Neural cell (in vitro differentiated cells): ENCODE data around the gene ERFL. TPM values are rescaled to one million over a fixed set of nuclear protein-coding genes. Genes with fewer than 3 reads are reported as not detected.
A peak's percentile ranks its signal among the peaks of the same experiment; 100 is the strongest.
"Not testable (repeated sequence)": the region's sequence is repeated elsewhere in the genome, so short reads cannot be mapped to it uniquely, and the experiment has no call there.

Experiments used
- H2AFZ ChIP-seq: fragments of 200-600, 300-800 bp; sonication (generic), shearing (Covaris generic); 2 replicates; pipeline ENCODE4 v1.6.0; 2014; ENCODE audit warnings: low read depth, mild to moderate bottlenecking, antibody characterized with exemption, low read length, moderate library complexity
- H3F3A ChIP-seq: fragments of 200-600 bp; shearing (Covaris generic); 2 replicates; pipeline ENCODE4 v1.6.1; 2016; ENCODE audit warnings: mild to moderate bottlenecking, moderate library complexity, mixed read lengths, antibody characterized with exemption, low read length; ENCODE audit not compliant: insufficient read depth, poor library complexity, severe bottlenecking
- H3K27ac ChIP-seq: fragments of 200-600, 300-800 bp; sonication (generic), shearing (Covaris generic); 2 replicates; pipeline ENCODE4 v1.5.1; 2014; ENCODE audit warnings: mild to moderate bottlenecking, low read length, moderate library complexity
- H3K27me3 ChIP-seq: fragments of 300-800, 200-600 bp; sonication (generic), shearing (Covaris generic); 2 replicates; pipeline ENCODE4 v1.6.0; 2014; ENCODE audit warnings: mild to moderate bottlenecking, low read depth, low read length, moderate library complexity; ENCODE audit not compliant: insufficient read depth
- H3K36me3 ChIP-seq: fragments of 300-800, 200-600 bp; sonication (generic), shearing (Covaris generic); 2 replicates; pipeline ENCODE4 v1.5.1; 2014; ENCODE audit warnings: mild to moderate bottlenecking, antibody characterized with exemption, low read length, moderate library complexity; ENCODE audit not compliant: insufficient read depth
- H3K4me2 ChIP-seq: fragments of 300-800, 200-600 bp; sonication (generic), shearing (Covaris generic); 2 replicates; pipeline ENCODE4 v1.6.0; 2014; ENCODE audit warnings: mild to moderate bottlenecking, low read length
- H3K4me3 ChIP-seq: fragments of 300-800, 200-600 bp; sonication (generic), shearing (Covaris generic); 2 replicates; pipeline ENCODE4 v1.5.1; 2014; ENCODE audit warnings: mild to moderate bottlenecking, low read length, moderate library complexity
- H3K79me2 ChIP-seq: fragments of 200-600 bp; shearing (Covaris generic); replicated peaks from 2 replicates; pipeline ENCODE4 v1.6.0; 2014; ENCODE audit warnings: mild to moderate bottlenecking, low read length, moderate library complexity; ENCODE audit not compliant: insufficient read depth
- H3K9ac ChIP-seq: fragments of 300-800, 200-600 bp; sonication (generic), shearing (Covaris generic); 2 replicates; pipeline ENCODE4 v1.6.1; 2016; ENCODE audit warnings: mild to moderate bottlenecking, low read length, mixed read lengths
- H3K9me2 ChIP-seq: fragments of 200-600 bp; shearing (Covaris generic); 2 replicates; pipeline ENCODE4 v1.6.1; 2016; ENCODE audit warnings: mild to moderate bottlenecking, low read length, mixed read lengths; ENCODE audit not compliant: insufficient read depth
- H3K9me3 ChIP-seq: fragments of 200-600, 300-800 bp; sonication (generic), shearing (Covaris generic); 2 replicates; pipeline ENCODE4 v1.6.1; 2016; ENCODE audit warnings: mild to moderate bottlenecking, mixed run types, low read length, moderate library complexity, mixed read lengths
- H4K20me1 ChIP-seq: fragments of 200-600 bp; shearing (Covaris generic); 2 replicates; pipeline ENCODE4 v1.6.1; 2016; ENCODE audit warnings: mild to moderate bottlenecking, mixed run types; ENCODE audit not compliant: insufficient read depth
- EP300 ChIP-seq: fragments of 450-650 bp; conservative IDR thresholded peaks from 2 replicates; pipeline ENCODE4 v1.6.1; 2014; ENCODE audit warnings: antibody characterized with exemption, mild to moderate bottlenecking, moderate library complexity; ENCODE audit not compliant: poor library complexity, severe bottlenecking
- EZH2 ChIP-seq: fragments of 200-600, 300-800 bp; shearing (Covaris generic), sonication (generic); IDR thresholded peaks from 2 replicates; pipeline ENCODE4 v1.6.1; 2014; ENCODE audit warnings: antibody characterized with exemption, low read length, borderline replicate concordance, mild to moderate bottlenecking; ENCODE audit not compliant: insufficient read depth, poor library complexity, severe bottlenecking
- MXI1 ChIP-seq: fragments of 450-650 bp; conservative IDR thresholded peaks from 2 replicates; pipeline ENCODE4 v1.6.1; 2014; ENCODE audit warnings: antibody characterized with exemption, mild to moderate bottlenecking; ENCODE audit not compliant: poor library complexity, severe bottlenecking
- POLR2AphosphoS5 ChIP-seq: IDR thresholded peaks from 2 replicates; pipeline ENCODE4 v1.6.1; 2012
- RAD21 ChIP-seq: fragments of 450-650 bp; conservative IDR thresholded peaks from 2 replicates; pipeline ENCODE4 v1.6.1; 2014; ENCODE audit warnings: antibody characterized with exemption, mild to moderate bottlenecking, moderate library complexity
- SMC3 ChIP-seq: fragments of 450-650 bp; conservative IDR thresholded peaks from 2 replicates; pipeline ENCODE4 v1.6.1; 2014; ENCODE audit warnings: antibody characterized with exemption, mild to moderate bottlenecking, moderate library complexity; ENCODE audit not compliant: poor library complexity
- TAF1 ChIP-seq: IDR thresholded peaks from 2 replicates; pipeline ENCODE4 v1.6.1; 2012; ENCODE audit warnings: low read depth
- polyA plus RNA-seq: library from polyadenylated mRNA; depleted of rRNA; stranded (reverse); fragments of >200 nt; gene quantifications from 2 replicates; pipeline ENCODE4 v1.2.3, GENCODE V29; 2014
- TF ChIP-seq, protein P1 (sequence below): IDR thresholded peaks from 2 replicates; pipeline ENCODE4 v1.6.1; 2012; ENCODE audit warnings: borderline replicate concordance
- TF ChIP-seq, protein P2 (sequence below): fragments of 450-650 bp; IDR thresholded peaks from 2 replicates; pipeline ENCODE4 v1.5.1; 2014; ENCODE audit warnings: antibody characterized with exemption, mild to moderate bottlenecking, moderate library complexity; ENCODE audit not compliant: poor library complexity, severe bottlenecking

The ERFL gene
- polyA plus RNA-seq, 1 donor from 2014 or later, result 0.31 TPM

DNA sequence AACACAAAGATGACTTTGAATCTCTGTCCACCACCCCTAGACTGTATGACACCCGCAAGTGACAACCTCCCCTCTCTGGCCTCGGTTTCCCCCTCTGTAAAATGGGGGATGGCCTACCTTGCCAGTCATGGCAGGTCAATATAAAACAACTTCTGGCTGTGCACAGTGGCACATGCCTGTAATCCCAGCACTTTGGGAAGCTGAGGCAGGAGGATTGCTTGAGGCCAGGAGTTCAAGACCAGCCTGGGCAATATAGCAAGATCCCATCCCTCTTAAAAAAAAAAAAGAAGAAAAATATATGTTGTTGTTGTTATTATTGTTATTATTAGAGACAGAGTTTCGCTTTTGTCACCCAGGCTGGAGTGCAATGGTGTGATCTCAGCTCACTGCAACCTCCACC lies 52.3 kb downstream of the ERFL start:
- not testable (repeated sequence) for H3K79me2 ChIP-seq, H3K4me2 ChIP-seq, H3K27me3 ChIP-seq, H3K4me3 ChIP-seq, H2AFZ ChIP-seq, H3K36me3 ChIP-seq, H3K27ac ChIP-seq, H4K20me1 ChIP-seq, H3K9me2 ChIP-seq, H3K9me3 ChIP-seq, H3K9ac ChIP-seq, H3F3A ChIP-seq

DNA sequence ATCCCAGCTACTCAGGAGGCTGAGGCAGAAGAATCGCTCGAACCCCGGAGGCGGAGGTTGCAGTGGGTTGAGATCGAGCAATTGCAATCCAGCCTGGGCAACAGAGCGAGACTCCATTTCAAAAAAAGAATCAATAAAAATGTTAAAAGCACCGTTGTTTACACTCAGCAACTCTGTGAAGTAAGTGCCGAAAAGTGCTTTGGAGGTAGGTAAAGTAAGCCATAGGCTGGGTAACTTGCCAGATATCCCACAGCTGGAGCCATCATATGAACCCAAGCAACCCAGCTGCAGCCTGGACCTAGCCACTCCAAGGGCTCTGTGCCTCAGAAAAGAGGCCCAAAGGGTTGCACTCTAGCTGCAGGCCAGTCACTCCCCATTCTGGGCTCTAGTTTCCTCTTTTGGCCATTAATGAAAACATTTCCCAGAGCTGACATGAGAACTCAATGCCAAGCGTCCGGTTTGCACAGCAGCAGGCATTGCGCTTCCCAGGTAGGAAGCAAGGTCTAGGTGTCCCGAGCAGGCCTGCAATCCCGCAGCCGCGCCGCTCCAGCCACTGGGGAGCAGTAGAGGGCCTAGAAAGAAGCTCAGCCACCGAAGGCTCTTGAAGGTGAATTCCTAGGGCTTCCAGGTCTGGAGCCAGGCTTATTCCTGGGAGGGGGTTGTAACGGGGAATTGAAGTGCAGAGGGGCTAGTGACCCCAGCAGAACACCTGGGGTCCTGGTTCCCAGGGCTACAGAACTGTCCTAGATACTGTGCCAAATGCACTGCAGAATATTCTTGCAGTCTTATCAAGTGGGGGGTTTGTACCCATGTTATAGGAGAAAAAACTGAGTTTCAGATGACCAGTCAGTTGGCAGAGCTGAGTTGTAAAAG lies 55.2 kb downstream of the ERFL start:
- no peak for TF ChIP-seq EZH2
- TF ChIP-seq TAF1, result no peak
- TF ChIP-seq EP300, result no peak
- TF ChIP-seq, protein P1, sequence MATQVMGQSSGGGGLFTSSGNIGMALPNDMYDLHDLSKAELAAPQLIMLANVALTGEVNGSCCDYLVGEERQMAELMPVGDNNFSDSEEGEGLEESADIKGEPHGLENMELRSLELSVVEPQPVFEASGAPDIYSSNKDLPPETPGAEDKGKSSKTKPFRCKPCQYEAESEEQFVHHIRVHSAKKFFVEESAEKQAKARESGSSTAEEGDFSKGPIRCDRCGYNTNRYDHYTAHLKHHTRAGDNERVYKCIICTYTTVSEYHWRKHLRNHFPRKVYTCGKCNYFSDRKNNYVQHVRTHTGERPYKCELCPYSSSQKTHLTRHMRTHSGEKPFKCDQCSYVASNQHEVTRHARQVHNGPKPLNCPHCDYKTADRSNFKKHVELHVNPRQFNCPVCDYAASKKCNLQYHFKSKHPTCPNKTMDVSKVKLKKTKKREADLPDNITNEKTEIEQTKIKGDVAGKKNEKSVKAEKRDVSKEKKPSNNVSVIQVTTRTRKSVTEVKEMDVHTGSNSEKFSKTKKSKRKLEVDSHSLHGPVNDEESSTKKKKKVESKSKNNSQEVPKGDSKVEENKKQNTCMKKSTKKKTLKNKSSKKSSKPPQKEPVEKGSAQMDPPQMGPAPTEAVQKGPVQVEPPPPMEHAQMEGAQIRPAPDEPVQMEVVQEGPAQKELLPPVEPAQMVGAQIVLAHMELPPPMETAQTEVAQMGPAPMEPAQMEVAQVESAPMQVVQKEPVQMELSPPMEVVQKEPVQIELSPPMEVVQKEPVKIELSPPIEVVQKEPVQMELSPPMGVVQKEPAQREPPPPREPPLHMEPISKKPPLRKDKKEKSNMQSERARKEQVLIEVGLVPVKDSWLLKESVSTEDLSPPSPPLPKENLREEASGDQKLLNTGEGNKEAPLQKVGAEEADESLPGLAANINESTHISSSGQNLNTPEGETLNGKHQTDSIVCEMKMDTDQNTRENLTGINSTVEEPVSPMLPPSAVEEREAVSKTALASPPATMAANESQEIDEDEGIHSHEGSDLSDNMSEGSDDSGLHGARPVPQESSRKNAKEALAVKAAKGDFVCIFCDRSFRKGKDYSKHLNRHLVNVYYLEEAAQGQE, result no peak
- TF ChIP-seq RAD21, result peak; percentile 72
- no peak for TF ChIP-seq POLR2AphosphoS5
- no peak for TF ChIP-seq MXI1
- TF ChIP-seq SMC3, result peak; percentile 75
- TF ChIP-seq, protein P2, sequence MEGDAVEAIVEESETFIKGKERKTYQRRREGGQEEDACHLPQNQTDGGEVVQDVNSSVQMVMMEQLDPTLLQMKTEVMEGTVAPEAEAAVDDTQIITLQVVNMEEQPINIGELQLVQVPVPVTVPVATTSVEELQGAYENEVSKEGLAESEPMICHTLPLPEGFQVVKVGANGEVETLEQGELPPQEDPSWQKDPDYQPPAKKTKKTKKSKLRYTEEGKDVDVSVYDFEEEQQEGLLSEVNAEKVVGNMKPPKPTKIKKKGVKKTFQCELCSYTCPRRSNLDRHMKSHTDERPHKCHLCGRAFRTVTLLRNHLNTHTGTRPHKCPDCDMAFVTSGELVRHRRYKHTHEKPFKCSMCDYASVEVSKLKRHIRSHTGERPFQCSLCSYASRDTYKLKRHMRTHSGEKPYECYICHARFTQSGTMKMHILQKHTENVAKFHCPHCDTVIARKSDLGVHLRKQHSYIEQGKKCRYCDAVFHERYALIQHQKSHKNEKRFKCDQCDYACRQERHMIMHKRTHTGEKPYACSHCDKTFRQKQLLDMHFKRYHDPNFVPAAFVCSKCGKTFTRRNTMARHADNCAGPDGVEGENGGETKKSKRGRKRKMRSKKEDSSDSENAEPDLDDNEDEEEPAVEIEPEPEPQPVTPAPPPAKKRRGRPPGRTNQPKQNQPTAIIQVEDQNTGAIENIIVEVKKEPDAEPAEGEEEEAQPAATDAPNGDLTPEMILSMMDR, result peak; percentile 74

More for the DNA sequence above, 55.2 kb downstream of the ERFL start:
- Histone ChIP-seq H3F3A (no peaks in the 10 kb centered on the region), H3K4me2 (no peak overlapping the region), H3K9me3 (no peaks in the 10 kb centered on the region), H3K27ac (no peak overlapping the region), H3K79me2 (no peaks in the 10 kb centered on the region), H3K9ac (no peak overlapping the region), H4K20me1 (no peaks in the 10 kb centered on the region), H3K27me3 (no peaks in the 10 kb centered on the region), H3K9me2 (no peaks in the 10 kb centered on the region), H3K36me3 (no peaks in the 10 kb centered on the region), H3K4me3 (no peak overlapping the region), H2AFZ (no peak overlapping the region)
